H1 (cell line): ENCODE data around the gene DLX5. TPM values are rescaled to one million over a fixed set of nuclear protein-coding genes. Genes with fewer than 3 reads are reported as not detected.

Experiments
- CTCF ChIA-PET: fragments of 300-600 bp; sonication (Branson Sonifier 250); formaldehyde crosslinking; loops from one replicate; lab custom pipeline; 2021; ENCODE audit not compliant: partially characterized antibody; lab: Charles Lee
- POLR2A ChIA-PET: fragments of 300-600 bp; sonication (Branson Sonifier 250); formaldehyde crosslinking; loops from one replicate; lab custom pipeline; 2021; ENCODE audit warnings: inconsistent platforms; ENCODE audit not compliant: partially characterized antibody; lab: Charles Lee
- DNase-seq, 2 experiments: peaks; one replicate each; pipeline versions ENCODE4 v3.0.0 to v3.0.0-alpha.2; 2010 to 2022; ENCODE audit warnings: low spot score in 2 of 2, low read depth in 1 of 2, mixed read lengths in 1 of 2
- FAIRE-seq: peaks from 2 replicates; lab custom pipeline; 2011; peaks lifted over from hg19 to GRCh38; lab: Jason Lieb, UNC
- H2AFZ ChIP-seq: 2 replicates; pipeline ENCODE4 v1.8.1; 2012; ENCODE audit warnings: low read length, inconsistent platforms
- H2AK5ac ChIP-seq: 2 replicates; pipeline ENCODE4 v1.6.1; 2013; ENCODE audit warnings: low read depth, low read length
- H2BK120ac ChIP-seq: replicated peaks from 2 replicates; pipeline ENCODE3; 2013; ENCODE audit warnings: low read depth, low read length, inconsistent platforms
- H2BK12ac ChIP-seq: 2 replicates; pipeline ENCODE4 v1.6.1; 2013; ENCODE audit warnings: low read depth, low read length
- H2BK15ac ChIP-seq: 2 replicates; pipeline ENCODE4 v1.6.1; 2013; ENCODE audit warnings: low read length
- H2BK20ac ChIP-seq: 2 replicates; pipeline ENCODE4 v1.6.1; 2013; ENCODE audit warnings: low read length
- H2BK5ac ChIP-seq: 2 replicates; pipeline ENCODE4 v1.6.1; 2013; ENCODE audit warnings: low read depth, low read length
- H3K14ac ChIP-seq: 2 replicates; pipeline ENCODE4 v1.6.1; 2013; ENCODE audit warnings: inconsistent platforms; ENCODE audit not compliant: insufficient read length
- H3K18ac ChIP-seq: 2 replicates; pipeline ENCODE4 v1.6.1; 2013; ENCODE audit warnings: low read length; ENCODE audit errors: extremely low read depth
- H3K23ac ChIP-seq: 2 replicates; pipeline ENCODE4 v1.6.1; 2013; ENCODE audit warnings: inconsistent platforms; ENCODE audit not compliant: insufficient read length
- H3K23me2 ChIP-seq: 2 replicates; pipeline ENCODE4 v1.6.1; 2013; ENCODE audit warnings: low read depth, low read length
- H3K27ac ChIP-seq: 2 replicates; pipeline ENCODE4 v1.6.1; 2011; ENCODE audit warnings: low read depth, low read length, inconsistent platforms
- H3K27me3 ChIP-seq, 4 experiments: replicated peaks in 1 of 4; 1 replicate in 1 of 4; 2 replicates in 3 of 4; pipeline versions ENCODE4 v1.6.1 to v1.8.1; 2011 to 2013; ENCODE audit warnings: low read length in 3 of 4, mild to moderate bottlenecking in 3 of 4, inconsistent platforms in 2 of 4, mixed read lengths in 2 of 4, moderate library complexity in 1 of 4; ENCODE audit not compliant: control insufficient read depth in 3 of 4, insufficient read depth in 3 of 4; ENCODE audit errors: extremely low read depth in 1 of 4
- H3K36me3 ChIP-seq, 4 experiments: 2 replicates each; pipeline versions ENCODE4 v1.6.1 to v1.8.1; 2011 to 2013; ENCODE audit warnings: mild to moderate bottlenecking in 4 of 4, low read length in 3 of 4, moderate library complexity in 2 of 4, control low read depth in 1 of 4, inconsistent platforms in 1 of 4; ENCODE audit not compliant: insufficient read depth in 4 of 4, control insufficient read depth in 2 of 4
- H3K4ac ChIP-seq: replicated peaks from 2 replicates; pipeline ENCODE3; 2013; ENCODE audit warnings: low read length, low read depth, mixed read lengths, inconsistent platforms; ENCODE audit not compliant: insufficient read length
- H3K4me1 ChIP-seq, 4 experiments: replicated peaks in 1 of 4; 1 replicate in 1 of 4; 2 replicates in 3 of 4; pipeline versions ENCODE4 v1.6.1 to v1.8.1; 2011 to 2013; ENCODE audit warnings: low read length in 3 of 4, inconsistent platforms in 2 of 4, mixed read lengths in 1 of 4; ENCODE audit not compliant: insufficient read depth in 4 of 4, control insufficient read depth in 3 of 4
- H3K4me2 ChIP-seq, 2 experiments: 2 replicates each; pipeline versions ENCODE4 v1.6.1 to v1.8.1; 2011 to 2013; ENCODE audit warnings: low read depth in 2 of 2, low read length in 2 of 2, control low read depth in 1 of 2, inconsistent platforms in 1 of 2, mild to moderate bottlenecking in 1 of 2; ENCODE audit not compliant: insufficient read depth in 1 of 2
- H3K4me3 ChIP-seq, 4 experiments: fragments of 200-600, 300-600 bp in 1 of 4; sonication (generic), shearing (Covaris generic), sonication (Bioruptor Twin) in 1 of 4; 2 replicates each; pipeline versions ENCODE4 v1.5.1 to v1.8.1; 2011 to 2016; ENCODE audit warnings: low read length in 4 of 4, low read depth in 3 of 4, control low read depth in 2 of 4, inconsistent platforms in 2 of 4, mild to moderate bottlenecking in 2 of 4, mixed read lengths in 1 of 4, moderate library complexity in 1 of 4; ENCODE audit not compliant: insufficient read depth in 2 of 4; ENCODE audit errors: extremely low read depth in 1 of 4
- H3K56ac ChIP-seq: replicated peaks from 2 replicates; pipeline ENCODE3; 2013; ENCODE audit warnings: low read depth, mild to moderate bottlenecking, mixed read lengths, low read length, inconsistent platforms; ENCODE audit not compliant: insufficient read length
- H3K79me1 ChIP-seq: 2 replicates; pipeline ENCODE4 v1.6.1; 2013; ENCODE audit warnings: low read depth, low read length, control low read depth
- H3K79me2 ChIP-seq, 2 experiments: 2 replicates each; pipeline versions ENCODE4 v1.6.1 to v1.8.1; 2012 to 2013; ENCODE audit warnings: low read length in 2 of 2, mild to moderate bottlenecking in 2 of 2, inconsistent platforms in 1 of 2; ENCODE audit not compliant: insufficient read depth in 2 of 2, control insufficient read depth in 1 of 2
- H3K9ac ChIP-seq, 4 experiments: replicated peaks in 1 of 4; 1 replicate in 1 of 4; 2 replicates in 3 of 4; pipeline versions ENCODE4 v1.6.1 to v1.8.1; 2011 to 2013; ENCODE audit warnings: low read depth in 3 of 4, low read length in 3 of 4, control low read depth in 2 of 4, mild to moderate bottlenecking in 2 of 4, moderate library complexity in 2 of 4, inconsistent platforms in 1 of 4; ENCODE audit errors: extremely low read depth in 1 of 4
- H3K9me3 ChIP-seq, 2 experiments: 2 replicates each; pipeline versions ENCODE4 v1.6.1 to v1.8.1; 2012 to 2013; ENCODE audit warnings: mild to moderate bottlenecking in 2 of 2, moderate library complexity in 2 of 2, control low read depth in 1 of 2, inconsistent platforms in 1 of 2, low read depth in 1 of 2, low read length in 1 of 2, mixed read lengths in 1 of 2; ENCODE audit not compliant: insufficient read depth in 2 of 2
- H4K20me1 ChIP-seq, 2 experiments: replicated peaks in 1 of 2; 2 replicates each; pipeline versions ENCODE3 to v1.8.1; 2011 to 2013; ENCODE audit warnings: inconsistent platforms in 2 of 2, low read length in 2 of 2, mild to moderate bottlenecking in 1 of 2; ENCODE audit not compliant: insufficient read depth in 2 of 2, control insufficient read depth in 1 of 2
- H4K5ac ChIP-seq: 2 replicates; pipeline ENCODE4 v1.6.1; 2013; ENCODE audit warnings: low read length, low read depth, mixed read lengths, inconsistent platforms; ENCODE audit not compliant: insufficient read length
- H4K8ac ChIP-seq: 2 replicates; pipeline ENCODE4 v1.8.0; 2013; ENCODE audit warnings: mild to moderate bottlenecking, moderate library complexity, low read length, inconsistent platforms; ENCODE audit not compliant: insufficient read depth; ENCODE audit errors: extremely low read depth
- H4K91ac ChIP-seq: replicated peaks from 2 replicates; pipeline ENCODE3; 2013; ENCODE audit warnings: low read length, mixed read lengths, inconsistent platforms; ENCODE audit not compliant: insufficient read length
- ASH2L ChIP-seq: fragments of 200-600, 300-600 bp; sonication (generic); IDR thresholded peaks from one replicate; pipeline ENCODE4 v1.7.1; 2017; ENCODE audit warnings: low read length
- ATF2 ChIP-seq: IDR thresholded peaks from 2 replicates; pipeline ENCODE4 v1.6.1; 2012; ENCODE audit warnings: low read length, inconsistent platforms
- BACH1 ChIP-seq: IDR thresholded peaks from 2 replicates; pipeline ENCODE4 v1.6.1; 2012; ENCODE audit warnings: low read length, improper control_type of control experiment
- BRCA1 ChIP-seq: IDR thresholded peaks from 2 replicates; pipeline ENCODE4 v1.6.1; 2012; ENCODE audit warnings: low read depth, low read length, improper control_type of control experiment
- CBX8 ChIP-seq: fragments of 300-800, 300-1000 bp; sonication (generic); IDR thresholded peaks from 2 replicates; pipeline ENCODE4 v1.7.1; 2016; ENCODE audit warnings: low read depth, low read length, borderline replicate concordance
- KDM4A ChIP-seq: IDR thresholded peaks from one replicate; pipeline ENCODE4 v1.7.1; 2012; ENCODE audit warnings: low read depth, mild to moderate bottlenecking, moderate library complexity, low read length, inconsistent platforms; ENCODE audit not compliant: severe bottlenecking
- RNF2 ChIP-seq: fragments of 200-900, 300-1000 bp; sonication (generic); IDR thresholded peaks from 2 replicates; pipeline ENCODE4 v1.7.1; 2016; ENCODE audit warnings: borderline replicate concordance, low read depth, mild to moderate bottlenecking, antibody characterized with exemption, low read length; ENCODE audit not compliant: poor library complexity, severe bottlenecking; ENCODE audit errors: missing control alignments
- SP2 ChIP-seq: IDR thresholded peaks from 2 replicates; pipeline ENCODE4 v1.6.1; 2012; ENCODE audit warnings: mild to moderate bottlenecking, low read length, inconsistent platforms
- SRF ChIP-seq: IDR thresholded peaks from 2 replicates; pipeline ENCODE4 v1.6.1; 2011; ENCODE audit warnings: mild to moderate bottlenecking, low read depth, low read length, moderate library complexity
- TAF7 ChIP-seq: optimal IDR thresholded peaks from 2 replicates; pipeline ENCODE3; 2011; ENCODE audit warnings: low read depth, mild to moderate bottlenecking, inconsistent platforms, low read length, moderate library complexity, borderline replicate concordance
- USF2 ChIP-seq: IDR thresholded peaks from 2 replicates; pipeline ENCODE4 v1.6.1; 2011; ENCODE audit warnings: low read length, improper control_type of control experiment
- WGBS, 2 experiments: shearing (Covaris generic) in 1 of 2; methylation state at CpG; one replicate each; pipeline versions ENCODE4 v1.1.6 to v1.1.7; 2013 to 2015; ENCODE audit warnings: low lambda C conversion rate in 2 of 2, mixed read lengths in 2 of 2, inconsistent platforms in 1 of 2, low coverage in 1 of 2, missing lambda C conversion rate in 1 of 2; ENCODE audit not compliant: insufficient replicate concordance in 2 of 2, insufficient coverage in 1 of 2, insufficient read length in 1 of 2; ENCODE audit errors: extremely low coverage in 1 of 2, missing lambda C conversion rate in 1 of 2; 5-methylcytosine and 5-hydroxymethylcytosine counted together
- polyA plus RNA-seq, 7 experiments: library from polyadenylated mRNA; depleted of rRNA in 3 of 7; stranded (reverse) in 5 of 7; unstranded in 2 of 7; fragments of >200 nt in 5 of 7; fragments of 200-250 nt in 2 of 7; gene quantifications; 1 replicate in 5 of 7; 2 replicates in 1 of 7; 4 replicates in 1 of 7; pipeline versions ENCODE4 v1.2.1 to v1.2.3, GENCODE V29; 2011 to 2013; ENCODE audit warnings: missing spikeins in 2 of 7, mixed read lengths in 2 of 7
- total RNA-seq: library from RNA; stranded (reverse); fragmentation: NEBNext Ultra II Directional; extraction: Animal tissue kit (Norgen Biotek cat#: 25700); gene quantifications from 2 replicates; pipeline ENCODE4 v1.2.1, GENCODE V29; 2021

The DLX5 gene
- total and polyA plus RNA-seq, 2 of the 8 experiments (the other 6 are each of a cell fraction or from before 2014, with no cell fraction given), result not detected

GRCh38 chr7:96986901-96987300 lies 37.7 kb downstream of the DLX5 start:
- no peak overlapping the region for H3K9ac ChIP-seq
- H3K27me3 ChIP-seq, result peaks cover 29 to 55% (median 44%) of the 10 kb centered on the region in 4 experiments
- H3K4me2 ChIP-seq, result no peak overlapping the region
- H2AK5ac ChIP-seq, result no peak overlapping the region
- H2BK5ac ChIP-seq, result no peak overlapping the region
- H2BK120ac ChIP-seq, result no peak overlapping the region
- H3K79me2 ChIP-seq, result no peaks in the 10 kb centered on the region
- no peak overlapping the region for H3K14ac ChIP-seq
- H4K8ac ChIP-seq, result no peak overlapping the region
- no peak overlapping the region for H3K23ac ChIP-seq
- H3K79me1 ChIP-seq, result no peaks in the 10 kb centered on the region
- H3K27ac ChIP-seq, result no peak overlapping the region
- ChIA-PET POLR2A (no interaction called here), CTCF (interaction anchor here (1.2 to 6.0 kb wide), 5 partner anchors 8 to 257 kb away, joined by 3 to 32 read pairs (median 4); no protein-coding TSS in a partner anchor)
- no peak overlapping the region for H2BK15ac ChIP-seq
- H3K23me2 ChIP-seq, result peaks cover 2% of the 10 kb centered on the region; the same call in 1 of the 2 replicates
- 64% methylated on average over 1 of the region's 1 CpG; no CpG with 5 or more reads in 1 of the 2 experiments for WGBS, 2 experiments
- no peak overlapping the region for H2BK12ac ChIP-seq
- H3K4me1 ChIP-seq, result peaks cover 6 to 12% (median 9%) of the 10 kb centered on the region in 4 experiments; a peak in 6 of 7 replicates
- peaks cover 0 to 3% of the 10 kb centered on the region in 2 experiments for H4K20me1 ChIP-seq
- no peak overlapping the region for H2AFZ ChIP-seq
- no peak overlapping the region for H2BK20ac ChIP-seq
- H3K56ac ChIP-seq, result no peak overlapping the region
- no peak overlapping the region for H3K18ac ChIP-seq
- no peak overlapping the region for H4K5ac ChIP-seq
- H3K9me3 ChIP-seq, result no peaks in the 10 kb centered on the region
- DNase-seq (no peak), FAIRE-seq (no peak)
- H4K91ac ChIP-seq, result no peak overlapping the region
- H3K4me3 ChIP-seq, result no peak overlapping the region
- H3K4ac ChIP-seq, result no peak overlapping the region
- H3K36me3 ChIP-seq, result no peaks in the 10 kb centered on the region
- TF ChIP-seq RNF2 (no peak), BRCA1 (no peak), ATF2 (no peak), USF2 (no peak), ASH2L (no peak), CBX8 (no peak), BACH1 (no peak), KDM4A (no peak), SP2 (no peak), TAF7 (no peak), SRF (no peak)
